Epithelial cell of proximal tubule (primary cell): ENCODE results near the gene COPS3. TPM values are rescaled to one million over a fixed set of nuclear protein-coding genes. Genes with fewer than 3 reads are reported as not detected.
"Not testable (repeated sequence)": the region's sequence is repeated elsewhere in the genome, so short reads cannot be mapped to it uniquely, and the experiment has no call there.

Experiments
- DNase-seq: peaks from one replicate; pipeline ENCODE4 v3.0.0-alpha.2; 2011; ENCODE audit warnings: low read depth
- H3K4me3 ChIP-seq: 2 replicates; pipeline ENCODE4 v1.5.1; 2011; ENCODE audit warnings: low read depth, mild to moderate bottlenecking, low read length
- total RNA-seq: library from RNA; depleted of rRNA; stranded (reverse); fragments of >200 nt; gene quantifications from 2 replicates; pipeline ENCODE4 v1.2.3, GENCODE V29; 2015
- TF ChIP-seq, protein P1 (sequence below): conservative IDR thresholded peaks from 2 replicates; pipeline ENCODE4 v1.5.1; 2012; ENCODE audit warnings: low read depth, mild to moderate bottlenecking, low read length

Gene COPS3
- total RNA-seq, 1 donor from 2014 or later, result 75.6 TPM

DNA sequence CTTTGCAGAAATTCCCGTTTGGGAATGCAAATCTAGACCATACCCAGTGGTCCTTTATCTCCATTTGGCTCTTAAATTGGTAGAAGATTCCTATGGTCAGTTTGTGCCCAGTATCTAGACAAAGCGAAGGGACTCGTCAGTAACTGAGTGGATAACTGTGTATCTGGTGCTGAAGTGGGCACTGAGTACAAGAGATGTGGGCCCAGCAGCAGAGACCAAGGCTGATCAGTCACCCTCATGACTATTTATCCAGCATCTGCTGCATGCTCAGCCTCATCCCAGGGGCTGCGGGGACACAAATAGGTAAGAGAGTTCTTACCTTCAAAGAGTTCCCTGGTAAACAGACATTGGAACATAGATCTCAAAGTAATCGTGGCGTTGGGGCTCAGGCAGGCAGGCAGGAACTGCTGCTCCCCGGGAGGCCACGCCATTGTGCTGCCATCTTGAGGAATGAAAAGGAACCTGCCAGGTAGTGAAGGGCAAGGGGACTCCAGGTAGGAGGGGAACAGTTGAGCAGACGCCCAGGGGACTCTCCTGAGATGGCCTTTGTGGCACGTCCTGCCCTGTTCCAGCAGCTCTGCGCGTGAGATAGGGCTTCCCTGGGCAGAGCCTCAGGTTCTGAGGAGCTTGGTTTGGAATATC is 32.4 kb upstream of the COPS3 start:
- H3K4me3 ChIP-seq, result no peak overlapping the region
- TF ChIP-seq, protein P1, sequence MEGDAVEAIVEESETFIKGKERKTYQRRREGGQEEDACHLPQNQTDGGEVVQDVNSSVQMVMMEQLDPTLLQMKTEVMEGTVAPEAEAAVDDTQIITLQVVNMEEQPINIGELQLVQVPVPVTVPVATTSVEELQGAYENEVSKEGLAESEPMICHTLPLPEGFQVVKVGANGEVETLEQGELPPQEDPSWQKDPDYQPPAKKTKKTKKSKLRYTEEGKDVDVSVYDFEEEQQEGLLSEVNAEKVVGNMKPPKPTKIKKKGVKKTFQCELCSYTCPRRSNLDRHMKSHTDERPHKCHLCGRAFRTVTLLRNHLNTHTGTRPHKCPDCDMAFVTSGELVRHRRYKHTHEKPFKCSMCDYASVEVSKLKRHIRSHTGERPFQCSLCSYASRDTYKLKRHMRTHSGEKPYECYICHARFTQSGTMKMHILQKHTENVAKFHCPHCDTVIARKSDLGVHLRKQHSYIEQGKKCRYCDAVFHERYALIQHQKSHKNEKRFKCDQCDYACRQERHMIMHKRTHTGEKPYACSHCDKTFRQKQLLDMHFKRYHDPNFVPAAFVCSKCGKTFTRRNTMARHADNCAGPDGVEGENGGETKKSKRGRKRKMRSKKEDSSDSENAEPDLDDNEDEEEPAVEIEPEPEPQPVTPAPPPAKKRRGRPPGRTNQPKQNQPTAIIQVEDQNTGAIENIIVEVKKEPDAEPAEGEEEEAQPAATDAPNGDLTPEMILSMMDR, result peak; percentile 73
- DNase-seq, result no peak

DNA sequence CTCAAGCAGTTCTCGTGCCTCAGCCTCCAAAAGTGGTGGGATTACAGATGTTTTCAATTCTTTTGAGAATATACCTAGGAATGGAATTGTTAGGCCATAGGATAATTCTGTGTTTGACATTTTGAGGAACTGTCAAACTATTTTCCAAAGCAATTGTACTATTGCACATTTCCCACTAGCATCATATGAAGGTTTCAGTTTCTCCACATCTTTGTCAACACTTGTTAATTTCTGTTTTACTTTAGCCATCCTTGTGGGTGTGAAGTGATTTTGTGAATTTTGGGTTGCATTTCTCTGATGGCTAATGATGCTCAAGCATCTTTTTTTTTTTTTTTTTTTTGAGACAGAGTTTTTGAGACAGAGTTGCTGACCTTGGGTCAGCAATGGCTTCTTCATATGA is 28.3 kb upstream of the COPS3 start:
- no peak for DNase-seq
- TF ChIP-seq, protein P1, result no peak
- H3K4me3 ChIP-seq, result no peak overlapping the region

GRCh38 chr17:17305281-17305801 is 24.3 kb upstream of the COPS3 start:
- TF ChIP-seq, protein P1, result no peak
- H3K4me3 ChIP-seq, result no peak overlapping the region
- DNase-seq, result no peak

GRCh38 chr17:17304521-17304985 is 23.5 kb upstream of the COPS3 start:
- TF ChIP-seq, protein P1, result no peak
- no peak for DNase-seq
- no peak overlapping the region for H3K4me3 ChIP-seq

- no peak for DNase-seq
- H3K4me3 ChIP-seq, result peak overlapping the region; percentile 60
- TF ChIP-seq, protein P1, result no peak
Observed at GRCh38 chr17:17303847-17304490, 22.9 kb upstream of the COPS3 start.

DNA sequence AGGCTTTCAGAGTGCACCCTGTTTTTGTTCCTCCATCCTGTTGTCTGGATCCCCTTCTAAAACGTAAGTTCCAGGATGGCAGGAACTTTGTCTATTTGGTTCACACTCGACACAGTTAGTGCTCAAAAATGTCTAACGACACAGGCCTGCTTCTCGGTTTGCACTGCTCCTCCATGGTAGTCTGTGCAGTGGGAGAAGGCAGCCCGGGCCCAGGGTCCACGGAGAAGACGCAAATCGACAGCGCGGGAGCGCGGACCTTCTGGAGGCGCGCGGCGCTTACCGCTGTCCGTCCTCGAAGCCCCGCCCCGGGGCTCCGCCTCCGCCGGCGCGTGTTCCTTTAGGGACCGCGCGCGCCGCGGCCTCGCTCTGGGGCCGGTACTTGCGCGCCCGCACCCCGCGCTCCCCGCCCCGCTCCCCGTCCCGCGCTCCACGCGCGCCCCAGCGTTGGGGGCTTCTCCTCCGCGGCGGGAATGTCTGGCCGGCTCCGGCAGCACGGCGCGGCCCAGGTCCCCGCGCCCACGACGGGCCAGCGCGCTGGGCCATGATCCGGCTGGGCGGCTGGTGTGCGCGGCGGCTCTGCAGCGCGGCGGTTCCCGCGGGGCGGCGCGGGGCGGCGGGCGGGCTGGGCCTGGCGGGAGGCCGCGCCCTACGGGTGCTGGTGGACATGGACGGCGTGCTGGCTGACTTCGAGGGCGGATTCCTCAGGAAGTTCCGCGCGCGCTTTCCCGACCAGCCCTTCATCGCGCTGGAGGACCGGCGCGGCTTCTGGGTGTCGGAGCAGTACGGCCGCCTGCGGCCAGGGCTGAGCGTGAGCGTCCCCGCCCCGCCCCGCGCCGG is 22.2 kb upstream of the COPS3 start, which contains the start of gene NT5M:
Gene NT5M (plus strand): TSS at position 364 of the 837 bp plus-strand sequence. CDS start 178 bp downstream, at position 542.
- no peak for DNase-seq
- H3K4me3 ChIP-seq, result peak within 1 kb of the TSS; percentile 60

GRCh38 chr17:17301659-17302058 is 20.6 kb upstream of the COPS3 start:
- not testable (repeated sequence) for H3K4me3 ChIP-seq, DNase-seq

More for the DNA sequence above, 22.2 kb upstream of the COPS3 start, which contains the start of gene NT5M:
- TF ChIP-seq, protein P1, result no peak
